Kidney epithelial cell (primary cell): Measurements from ENCODE around the gene ANKUB1. TPM values are rescaled to one million over a fixed set of nuclear protein-coding genes. Genes with fewer than 3 reads are reported as not detected.
"Not testable (repeated sequence)": the region's sequence is repeated elsewhere in the genome, so short reads cannot be mapped to it uniquely, and the experiment has no call there.

ENCODE experiments used
- DNase-seq: peaks from one replicate; pipeline ENCODE4 v3.0.0-alpha.2; 2010; ENCODE audit warnings: low read depth
- H3K27me3 ChIP-seq: 2 replicates; pipeline ENCODE4 v1.6.0; 2011; ENCODE audit warnings: low read length; ENCODE audit not compliant: control insufficient read depth, insufficient read depth
- H3K36me3 ChIP-seq: 2 replicates; pipeline ENCODE4 v1.5.1; 2011; ENCODE audit warnings: low read length; ENCODE audit not compliant: control insufficient read depth, insufficient read depth
- H3K4me3 ChIP-seq: 2 replicates; pipeline ENCODE4 v1.5.1; 2011; ENCODE audit warnings: low read depth, mild to moderate bottlenecking, control low read depth, low read length
- CTCF ChIP-seq: IDR thresholded peaks from 2 replicates; pipeline ENCODE4 v1.5.1; 2011; ENCODE audit warnings: mild to moderate bottlenecking, moderate library complexity, low read length, control low read depth, inconsistent platforms; ENCODE audit not compliant: insufficient read depth, poor library complexity, severe bottlenecking
- total RNA-seq: library from RNA; depleted of rRNA; stranded (reverse); fragments of >200 nt; gene quantifications from 2 replicates; pipeline ENCODE4 v1.2.3, GENCODE V29; 2015

ANKUB1 gene
- not detected in 2 replicates for total RNA-seq

GRCh38 chr3:149792452-149793270 is at the start of gene ANKUB1:
Gene ANKUB1 (minus strand): TSS chr3:149792554. CDS start chr3:149792366, 188 bp downstream.
- H3K4me3 ChIP-seq, result no peak within 1 kb of the TSS
- TF ChIP-seq CTCF, result no peak
- H3K36me3 ChIP-seq, result no peaks in the 10 kb centered on the region
- H3K27me3 ChIP-seq, result no peaks in the 10 kb centered on the region
- DNase-seq, result no peak

- H3K36me3 ChIP-seq, result no peaks in the 10 kb centered on the region
- no peak for TF ChIP-seq CTCF
- DNase-seq, result no peak
- H3K27me3 ChIP-seq, result no peaks in the 10 kb centered on the region
- H3K4me3 ChIP-seq, result no peak overlapping the region
Measured at GRCh38 chr3:149839896-149840295, 47.5 kb upstream of the ANKUB1 start.

GRCh38 chr3:149839469-149839868 is 47.1 kb upstream of the ANKUB1 start:
- H3K4me3 ChIP-seq, H3K27me3 ChIP-seq, DNase-seq, H3K36me3 ChIP-seq: not testable (repeated sequence)

GRCh38 chr3:149838491-149838890 is 46.1 kb upstream of the ANKUB1 start:
- DNase-seq, H3K27me3 ChIP-seq, H3K4me3 ChIP-seq, H3K36me3 ChIP-seq: not testable (repeated sequence)

DNA sequence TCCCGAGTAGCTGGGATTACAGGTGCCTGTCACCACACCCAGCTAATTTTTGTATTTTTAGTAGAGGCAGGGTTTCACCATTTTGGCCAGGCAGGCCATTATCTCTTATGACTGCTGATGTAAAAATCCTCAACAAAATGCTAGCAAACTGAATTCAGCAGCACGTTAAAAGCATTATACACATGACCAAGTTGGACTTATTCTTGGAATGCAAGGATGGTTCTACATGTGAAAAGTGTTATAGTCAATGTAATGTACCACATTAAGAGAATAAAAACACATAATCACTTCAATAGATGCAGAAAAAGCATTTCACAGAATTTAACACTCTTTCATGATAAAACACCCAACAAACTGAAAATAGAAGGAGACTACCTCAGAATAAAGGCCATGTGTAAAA is 40.9 kb upstream of the ANKUB1 start:
- no peak for DNase-seq
- H3K4me3 ChIP-seq, result no peak overlapping the region
- no peaks in the 10 kb centered on the region for H3K27me3 ChIP-seq
- H3K36me3 ChIP-seq, result no peaks in the 10 kb centered on the region
- TF ChIP-seq CTCF, result no peak

GRCh38 chr3:149832086-149832485 is 39.7 kb upstream of the ANKUB1 start:
- no peak for DNase-seq
- no peak for TF ChIP-seq CTCF
- Histone ChIP-seq H3K27me3 (no peaks in the 10 kb centered on the region), H3K4me3 (no peak overlapping the region), H3K36me3 (no peaks in the 10 kb centered on the region)

DNA sequence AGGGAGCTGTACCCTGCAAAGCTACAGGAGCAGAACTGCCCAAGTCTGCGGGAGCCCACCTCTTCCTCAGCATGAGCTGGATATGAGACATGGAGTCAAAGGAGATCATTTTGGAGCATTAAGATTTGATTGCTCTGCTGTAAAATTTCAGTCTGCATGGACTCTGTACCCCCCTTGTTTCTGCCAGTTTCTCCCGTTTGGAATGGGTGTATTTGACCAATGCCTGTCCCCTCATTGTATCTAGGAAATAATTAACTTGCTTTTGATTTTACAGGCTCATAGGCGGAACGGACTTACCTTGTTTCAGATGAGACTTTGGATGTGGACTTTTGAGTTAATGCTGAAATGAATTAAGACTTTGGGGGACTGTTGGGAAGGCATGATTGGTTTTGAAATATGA is 39.0 kb upstream of the ANKUB1 start:
- Histone ChIP-seq H3K27me3 (no peaks in the 10 kb centered on the region), H3K4me3 (no peak overlapping the region), H3K36me3 (no peaks in the 10 kb centered on the region)
- TF ChIP-seq CTCF, result no peak
- DNase-seq, result no peak
